ENCODE results near the gene ARID5A.

- TF ChIP-seq POLR2A (IDR thresholded peaks at IDR 0.05; ENCODE audit: insufficient read depth in 1 of 2, low read depth in 2 of 2, low read length in 2 of 2) (no peak), TCF7L2 (IDR thresholded peaks at IDR 0.05; ENCODE audit: low read depth, low read length) (no peak), FOXM1 (CRISPR knock-in tag; IDR thresholded peaks at IDR 0.05) (no peak), ZFP91 (CRISPR knock-in tag; IDR thresholded peaks at IDR 0.05; ENCODE audit: borderline replicate concordance) (no peak), YY1 (IDR thresholded peaks at IDR 0.05; ENCODE audit: insufficient read depth, insufficient replicate concordance, low read depth, low read length) (no peak), CTCF (CRISPR knock-in tag; IDR thresholded peaks at IDR 0.05) (no peak), KDM5A (IDR thresholded peaks at IDR 0.05; ENCODE audit: borderline replicate concordance, low read length) (no peak), GTF3A (CRISPR knock-in tag; conservative IDR thresholded peaks at IDR 0.05) (no peak), ZBTB20 (CRISPR knock-in tag; IDR thresholded peaks at IDR 0.05; ENCODE audit: borderline replicate concordance, low read depth) (no peak), ZBTB44 (CRISPR knock-in tag; IDR thresholded peaks at IDR 0.05) (no peak)
Measured at GRCh38 chr2:96591494-96591893, 54.9 kb downstream of the ARID5A start.
